Activated B cell treated with CpG ODN at 0.5 μM for 24 hours (primary cell): Measurements from ENCODE around the gene CDKN2A. TPM values are rescaled to one million over a fixed set of nuclear protein-coding genes. Genes with fewer than 3 reads are reported as not detected.

Experiments used
- ATAC-seq: fragments of 200-7000 bp; cut with Tn5 transposase; one replicate; pipeline ENCODE4 v1.10.0; 2021; ENCODE audit warnings: low read depth, mild to moderate bottlenecking, moderate library complexity
- CTCF ChIA-PET: fragments of 350-600 bp; sonication (Branson Sonifier 250); formaldehyde crosslinking; loops from one replicate; lab custom pipeline; 2021; ENCODE audit warnings: antibody characterized with exemption; lab: Charles Lee
- POLR2A ChIA-PET: fragments of 350-600 bp; sonication (Branson Sonifier 250); formaldehyde crosslinking; loops from one replicate; lab custom pipeline; 2021; ENCODE audit warnings: antibody characterized with exemption; lab: Charles Lee
- DNase-seq: peaks from one replicate; pipeline ENCODE4 v3.0.0; 2022
- H3K27ac Mint-ChIP-seq: one replicate; pipeline ENCODE4 v1.8.0; 2020; ENCODE audit warnings: mixed read lengths
- H3K27me3 Mint-ChIP-seq: one replicate; pipeline ENCODE4 v1.8.0; 2021; ENCODE audit warnings: mixed read lengths
- H3K36me3 Mint-ChIP-seq: one replicate; pipeline ENCODE4 v1.8.0; 2021; ENCODE audit warnings: low read depth, mixed read lengths
- H3K4me1 Mint-ChIP-seq: one replicate; pipeline ENCODE4 v1.8.0; 2021; ENCODE audit warnings: mixed read lengths
- H3K4me3 Mint-ChIP-seq: one replicate; pipeline ENCODE4 v1.8.0; 2020; ENCODE audit warnings: mild to moderate bottlenecking, mixed read lengths
- H3K9me3 Mint-ChIP-seq: one replicate; pipeline ENCODE4 v1.8.0; 2020; ENCODE audit warnings: mixed read lengths
- intact Hi-C: fragments of 100-400 bp; cut with micrococcal nuclease; formaldehyde crosslinking; loops from one replicate; pipeline ENCODE4 v1.15.1; 2024
- total RNA-seq: library from RNA; stranded (reverse); gene quantifications from 2 replicates; pipeline ENCODE4 v1.2.3, GENCODE V29; 2022
- TF ChIP-seq, protein P1 (sequence below): fragments of 200-600 bp; IDR thresholded peaks from one replicate; pipeline ENCODE4 v1.8.0; 2022; ENCODE audit warnings: antibody characterized with exemption, mild to moderate bottlenecking

CDKN2A gene
- total RNA-seq, 1 donor from 2014 or later, result 8.5 TPM

DNA sequence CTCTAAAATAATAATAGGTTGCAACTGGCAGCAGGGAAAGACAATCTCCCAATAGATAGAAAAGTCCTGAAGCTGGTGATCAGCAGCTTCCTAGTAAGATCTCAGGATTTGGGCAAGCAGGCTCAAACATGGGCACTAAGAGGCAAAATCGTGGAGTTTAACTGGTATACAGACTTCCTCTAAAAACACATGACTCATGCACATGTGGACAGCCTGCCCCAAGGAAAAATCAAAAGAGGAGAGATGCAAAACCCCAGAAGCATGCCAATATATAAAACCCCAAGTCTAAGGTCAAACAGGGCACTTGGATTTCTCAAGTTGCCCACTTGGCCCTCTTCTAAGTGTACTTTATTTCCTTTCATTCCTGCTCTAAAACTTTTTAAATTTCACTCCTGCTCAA, 62.8 kb downstream of the CDKN2A start:
- ATAC-seq (no peak), DNase-seq (no peak)
- no peaks in the 10 kb centered on the region for H3K27me3 Mint-ChIP-seq
- no peak overlapping the region for H3K27ac Mint-ChIP-seq
- TF ChIP-seq, protein P1, sequence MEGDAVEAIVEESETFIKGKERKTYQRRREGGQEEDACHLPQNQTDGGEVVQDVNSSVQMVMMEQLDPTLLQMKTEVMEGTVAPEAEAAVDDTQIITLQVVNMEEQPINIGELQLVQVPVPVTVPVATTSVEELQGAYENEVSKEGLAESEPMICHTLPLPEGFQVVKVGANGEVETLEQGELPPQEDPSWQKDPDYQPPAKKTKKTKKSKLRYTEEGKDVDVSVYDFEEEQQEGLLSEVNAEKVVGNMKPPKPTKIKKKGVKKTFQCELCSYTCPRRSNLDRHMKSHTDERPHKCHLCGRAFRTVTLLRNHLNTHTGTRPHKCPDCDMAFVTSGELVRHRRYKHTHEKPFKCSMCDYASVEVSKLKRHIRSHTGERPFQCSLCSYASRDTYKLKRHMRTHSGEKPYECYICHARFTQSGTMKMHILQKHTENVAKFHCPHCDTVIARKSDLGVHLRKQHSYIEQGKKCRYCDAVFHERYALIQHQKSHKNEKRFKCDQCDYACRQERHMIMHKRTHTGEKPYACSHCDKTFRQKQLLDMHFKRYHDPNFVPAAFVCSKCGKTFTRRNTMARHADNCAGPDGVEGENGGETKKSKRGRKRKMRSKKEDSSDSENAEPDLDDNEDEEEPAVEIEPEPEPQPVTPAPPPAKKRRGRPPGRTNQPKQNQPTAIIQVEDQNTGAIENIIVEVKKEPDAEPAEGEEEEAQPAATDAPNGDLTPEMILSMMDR, result no peak
- POLR2A ChIA-PET, result no interaction called here
- intact Hi-C loops, result no loop called here
- CTCF ChIA-PET, result no interaction called here
- no peak overlapping the region for H3K4me3 Mint-ChIP-seq
- no peaks in the 10 kb centered on the region for H3K9me3 Mint-ChIP-seq
- H3K4me1 Mint-ChIP-seq, result no peaks in the 10 kb centered on the region
- H3K36me3 Mint-ChIP-seq, result peaks cover 4% of the 10 kb centered on the region

DNA sequence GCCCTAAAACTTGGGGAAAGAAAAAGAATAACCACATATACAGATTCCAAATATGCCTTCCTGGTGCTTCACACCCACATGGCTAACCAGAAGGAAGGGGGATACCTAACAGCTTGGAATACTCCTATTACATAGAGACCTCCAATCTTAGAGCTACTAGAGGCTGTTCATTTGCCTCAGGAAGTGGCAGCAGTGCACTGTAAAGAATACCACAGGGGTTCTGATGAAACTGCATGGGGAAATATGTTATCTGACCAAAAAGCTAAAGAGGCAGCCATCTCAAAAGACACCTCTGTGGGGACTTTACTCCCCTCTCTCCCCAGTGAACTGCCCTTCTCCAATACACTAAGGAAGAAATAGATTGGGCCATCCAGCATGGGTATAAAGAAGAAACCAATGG, 66.4 kb downstream of the CDKN2A start:
- TF ChIP-seq, protein P1, result no peak
- ChIA-PET CTCF (no interaction called here), POLR2A (no interaction called here)
- Mint-ChIP-seq H3K4me1 (no peaks in the 10 kb centered on the region), H3K9me3 (no peaks in the 10 kb centered on the region), H3K27ac (no peak overlapping the region), H3K36me3 (peaks cover 4% of the 10 kb centered on the region), H3K27me3 (no peaks in the 10 kb centered on the region), H3K4me3 (no peak overlapping the region)
- no peak for DNase-seq
- ATAC-seq, result no peak
- intact Hi-C loops, result no loop called here

DNA sequence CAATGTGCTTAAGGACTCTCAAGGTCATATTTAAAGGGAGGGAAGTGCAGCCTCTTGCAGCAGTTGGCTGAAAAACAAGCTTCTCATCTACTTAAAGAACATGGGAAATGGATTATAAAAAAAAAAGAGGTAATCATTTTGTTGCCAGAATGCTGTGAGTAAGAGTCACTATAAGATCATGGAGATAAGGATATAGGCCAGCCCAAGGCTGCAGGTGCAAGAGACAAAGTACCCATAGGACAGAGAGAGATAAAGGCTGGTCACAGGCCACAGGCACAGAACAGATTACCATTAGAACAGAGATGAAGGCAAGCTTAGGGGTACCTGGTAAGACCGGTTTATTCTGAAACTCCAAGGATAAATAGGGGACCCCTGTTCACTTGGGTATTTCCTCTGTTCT, 70.5 kb downstream of the CDKN2A start:
- Mint-ChIP-seq H3K9me3 (peaks cover 2% of the 10 kb centered on the region), H3K27ac (no peak overlapping the region), H3K36me3 (no peaks in the 10 kb centered on the region), H3K4me3 (no peak overlapping the region), H3K4me1 (peaks cover 13% of the 10 kb centered on the region), H3K27me3 (no peaks in the 10 kb centered on the region)
- CTCF ChIA-PET, result no interaction called here
- POLR2A ChIA-PET, result no interaction called here
- intact Hi-C loops, result no loop called here
- TF ChIP-seq, protein P1, result no peak
- DNase-seq (no peak), ATAC-seq (no peak)

DNA sequence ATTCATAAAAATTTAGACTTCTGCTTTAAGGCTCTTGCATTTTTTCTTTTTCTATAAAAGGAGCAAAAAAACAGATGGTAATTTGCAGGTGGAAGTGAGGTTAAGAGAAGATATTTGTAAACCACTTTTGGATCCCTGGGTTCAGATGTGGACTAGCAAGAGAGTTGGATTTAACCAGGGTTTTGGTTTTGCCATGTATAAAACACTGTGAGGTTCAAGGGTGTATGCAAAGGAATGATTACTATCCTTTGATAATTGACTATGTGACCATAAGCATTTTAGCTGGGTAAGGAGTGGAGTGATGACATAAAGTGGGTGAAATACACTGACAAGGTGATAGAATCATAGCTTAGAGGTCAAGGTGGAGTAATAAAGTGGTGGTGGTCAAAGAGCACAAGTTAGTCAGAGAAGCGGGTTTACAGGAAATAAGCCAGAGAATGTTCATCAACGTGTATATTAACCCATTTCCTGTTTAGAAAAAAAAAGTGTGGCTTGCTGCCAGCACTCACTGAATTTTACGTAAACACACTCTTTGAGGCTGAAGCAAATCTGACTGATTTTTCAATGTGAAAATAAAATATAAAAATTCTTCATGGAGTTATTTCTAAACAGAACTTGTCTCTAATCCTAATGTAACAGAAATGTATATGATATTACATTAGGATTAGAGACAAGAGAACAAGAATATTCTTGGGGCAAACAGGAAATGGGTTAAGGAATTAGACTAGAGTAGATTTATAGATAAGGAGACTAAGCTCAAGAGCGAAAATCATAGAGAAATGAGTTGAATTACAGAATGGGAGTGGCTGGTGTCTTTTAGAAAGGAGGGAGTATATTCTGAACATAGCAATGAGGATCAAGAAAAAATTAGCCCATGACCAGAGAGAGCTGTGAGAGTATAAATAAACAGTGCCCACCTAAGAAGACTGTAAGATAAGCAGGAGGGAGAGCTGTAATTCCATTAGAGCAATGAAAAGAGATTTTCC, 74.5 kb downstream of the CDKN2A start:
- POLR2A ChIA-PET, result no interaction called here
- intact Hi-C loops, result no loop called here

More for the DNA sequence above, 74.5 kb downstream of the CDKN2A start:
- TF ChIP-seq, protein P1, result no peak
- peak overlapping the region; percentile 0 for H3K4me3 Mint-ChIP-seq
- peaks cover 9% of the 10 kb centered on the region for H3K9me3 Mint-ChIP-seq
- peaks cover 15% of the 10 kb centered on the region for H3K4me1 Mint-ChIP-seq
- ATAC-seq (peak; percentile 28), DNase-seq (no peak)
- CTCF ChIA-PET, result no interaction called here
- H3K27me3 Mint-ChIP-seq, result no peaks in the 10 kb centered on the region
- no peak overlapping the region for H3K27ac Mint-ChIP-seq
- H3K36me3 Mint-ChIP-seq, result no peaks in the 10 kb centered on the region

Other genes with a start within 250 kb of the CDKN2A start
- gene MTAP, start 191.8 kb downstream of the CDKN2A start, total RNA-seq, result 30.4 and 43.2 TPM in 2 replicates
- gene CDKN2B-AS1, start 399 bp upstream of the CDKN2A start, total RNA-seq, result 1.3 and 1.4 TPM in 2 replicates
- gene CDKN2B, start 14.9 kb upstream of the CDKN2A start, total RNA-seq, result 0.32 and 0.38 TPM in 2 replicates